Bronchial epithelial cell (primary cell): ENCODE measurements around the gene PCBP4. TPM values are rescaled to one million over a fixed set of nuclear protein-coding genes. Genes with fewer than 3 reads are reported as not detected.

Experiments
- DNase-seq: peaks from one replicate; pipeline ENCODE4 v3.0.0-alpha.2; 2010; ENCODE audit warnings: low read depth
- FAIRE-seq: peaks from 2 replicates; lab custom pipeline; 2011; peaks lifted over from hg19 to GRCh38; lab: Jason Lieb, UNC
- H3K27me3 ChIP-seq: 2 replicates; pipeline ENCODE4 v1.5.1; 2011; ENCODE audit warnings: low read length; ENCODE audit not compliant: control insufficient read depth, insufficient read depth
- H3K36me3 ChIP-seq: 2 replicates; pipeline ENCODE4 v1.5.1; 2011; ENCODE audit warnings: low read length; ENCODE audit not compliant: control insufficient read depth, insufficient read depth
- H3K4me3 ChIP-seq: 2 replicates; pipeline ENCODE4 v1.5.1; 2011; ENCODE audit warnings: mild to moderate bottlenecking, low read depth, low read length, control low read depth
- CTCF ChIP-seq: IDR thresholded peaks from 2 replicates; pipeline ENCODE4 v1.5.1; 2011; ENCODE audit warnings: mild to moderate bottlenecking, moderate library complexity, low read length, control low read depth, inconsistent platforms; ENCODE audit not compliant: insufficient read depth, severe bottlenecking
- total RNA-seq: library from RNA; depleted of rRNA; stranded (reverse); fragments of >200 nt; gene quantifications from 2 replicates; pipeline ENCODE4 v1.2.1, GENCODE V29; 2014

Gene PCBP4
- total RNA-seq, 1 donor from 2014 or later = 15.3 TPM

- Histone ChIP-seq H3K27me3 (no peaks in the 10 kb centered on the region), H3K36me3 (no peaks in the 10 kb centered on the region), H3K4me3 (no peak overlapping the region)
- TF ChIP-seq CTCF = no peak
- no peak for FAIRE-seq
- no peak for DNase-seq
Measured at GRCh38 chr3:52010431-52010830, 43.2 kb upstream of the PCBP4 start.

- TF ChIP-seq CTCF = no peak
- Histone ChIP-seq H3K4me3 (no peak overlapping the region), H3K36me3 (no peaks in the 10 kb centered on the region), H3K27me3 (no peaks in the 10 kb centered on the region)
- FAIRE-seq = no peak
- no peak for DNase-seq
Measured at GRCh38 chr3:52007291-52007690, 40.0 kb upstream of the PCBP4 start.

GRCh38 chr3:52006820-52007133 lies 39.5 kb upstream of the PCBP4 start:
- Histone ChIP-seq H3K27me3 (no peaks in the 10 kb centered on the region), H3K4me3 (no peak overlapping the region), H3K36me3 (no peaks in the 10 kb centered on the region)
- no peak for TF ChIP-seq CTCF
- no peak for FAIRE-seq
- no peak for DNase-seq

- Histone ChIP-seq H3K4me3 (no peak overlapping the region), H3K27me3 (no peaks in the 10 kb centered on the region), H3K36me3 (no peaks in the 10 kb centered on the region)
- no peak for DNase-seq
- no peak for TF ChIP-seq CTCF
- FAIRE-seq = no peak
Measured at GRCh38 chr3:52006017-52006819, 39.0 kb upstream of the PCBP4 start.

GRCh38 chr3:52005571-52005986 lies 38.3 kb upstream of the PCBP4 start:
- no peaks in the 10 kb centered on the region for H3K27me3 ChIP-seq
- H3K36me3 ChIP-seq = no peaks in the 10 kb centered on the region
- FAIRE-seq (no peak), DNase-seq (peak; percentile 72)
- no peak for TF ChIP-seq CTCF
- no peak overlapping the region for H3K4me3 ChIP-seq
